SK-N-SH (cell line): ENCODE measurements around the gene WNT2. TPM values are rescaled to one million over a fixed set of nuclear protein-coding genes. Genes with fewer than 3 reads are reported as not detected.

Source experiments
- CTCF ChIA-PET: fragments of 300-600, 350-600 bp; formaldehyde crosslinking; extraction: SDS; loops from one replicate; lab custom pipeline; 2021; lab: Yijun Ruan, JAX
- POLR2A ChIA-PET: fragments of 350-600 bp; sonication (Branson Sonifier 250); formaldehyde crosslinking; extraction: SDS; loops from one replicate; lab custom pipeline; 2020; ENCODE audit warnings: antibody characterized with exemption, inconsistent platforms; lab: Yijun Ruan, JAX
- DNase-seq: peaks from one replicate; pipeline ENCODE4 v3.0.0; 2012
- H2AFZ ChIP-seq: fragments of 200-600 bp; sonication (generic); 2 replicates; pipeline ENCODE4 v1.8.1; 2016; ENCODE audit warnings: antibody characterized with exemption, mild to moderate bottlenecking, low read depth
- H3F3A ChIP-seq: fragments of 200-600 bp; sonication (generic); replicated peaks from 2 replicates; pipeline ENCODE3; 2016; ENCODE audit warnings: antibody characterized with exemption, mild to moderate bottlenecking; ENCODE audit not compliant: insufficient read depth
- H3K27ac ChIP-seq, 2 experiments: fragments of 200-500 bp in 1 of 2; fragments of 200-600 bp in 1 of 2; sonication (Bioruptor generic) in 1 of 2; sonication (generic), shearing (Covaris generic) in 1 of 2; 2 replicates each; pipeline versions ENCODE4 v1.5.1 to v1.6.1; 2014 to 2016; ENCODE audit warnings: low read depth in 2 of 2, inconsistent platforms in 1 of 2, low read length in 1 of 2, mild to moderate bottlenecking in 1 of 2, mixed read lengths in 1 of 2
- H3K27me3 ChIP-seq: fragments of 200-600 bp; sonication (generic), shearing (Covaris generic); 2 replicates; pipeline ENCODE4 v1.6.1; 2016; ENCODE audit warnings: mixed run types; ENCODE audit not compliant: insufficient read depth
- H3K36me3 ChIP-seq, 2 experiments: fragments of 200-500 bp in 1 of 2; fragments of 200-600 bp in 1 of 2; sonication (Bioruptor generic) in 1 of 2; sonication (generic) in 1 of 2; replicated peaks in 1 of 2; 2 replicates each; pipeline versions ENCODE3 to v1.5.1; 2014 to 2016; ENCODE audit warnings: low read length in 1 of 2, mild to moderate bottlenecking in 1 of 2; ENCODE audit not compliant: insufficient read depth in 2 of 2, control insufficient read depth in 1 of 2
- H3K4me1 ChIP-seq, 2 experiments: fragments of 200-500 bp in 1 of 2; fragments of 200-600 bp in 1 of 2; sonication (Bioruptor generic) in 1 of 2; sonication (generic), shearing (Covaris generic) in 1 of 2; 2 replicates each; pipeline versions ENCODE4 v1.5.1 to v1.6.1; 2014 to 2016; ENCODE audit warnings: low read depth in 1 of 2, low read length in 1 of 2, mixed run types in 1 of 2; ENCODE audit not compliant: insufficient read depth in 2 of 2, control insufficient read depth in 1 of 2
- H3K4me2 ChIP-seq: fragments of 200-600 bp; sonication (generic), shearing (Covaris generic); 2 replicates; pipeline ENCODE4 v1.6.1; 2017; ENCODE audit warnings: mixed run types
- H3K4me3 ChIP-seq, 2 experiments: fragments of 200-500 bp in 1 of 2; fragments of 200-600 bp in 1 of 2; sonication (Bioruptor generic) in 1 of 2; sonication (generic), shearing (Covaris generic) in 1 of 2; 2 replicates each; pipeline versions ENCODE4 v1.5.1 to v1.8.1; 2014 to 2016; ENCODE audit warnings: low read depth in 2 of 2, inconsistent platforms in 1 of 2, low read length in 1 of 2, mild to moderate bottlenecking in 1 of 2, mixed read lengths in 1 of 2, moderate library complexity in 1 of 2
- H3K79me2 ChIP-seq: fragments of 200-600 bp; sonication (generic); 2 replicates; pipeline ENCODE4 v1.8.1; 2017; ENCODE audit warnings: mild to moderate bottlenecking; ENCODE audit not compliant: insufficient read depth
- H3K9ac ChIP-seq: fragments of 200-600 bp; sonication (generic); 2 replicates; pipeline ENCODE4 v1.6.1; 2017; ENCODE audit warnings: mixed run types
- H3K9me2 ChIP-seq: fragments of 200-600 bp; sonication (generic); 2 replicates; pipeline ENCODE4 v1.6.1; 2017; ENCODE audit warnings: mixed run types
- H3K9me3 ChIP-seq: fragments of 200-600 bp; sonication (generic); 2 replicates; pipeline ENCODE4 v1.6.1; 2017; ENCODE audit warnings: mixed run types, mild to moderate bottlenecking, moderate library complexity
- H4K20me1 ChIP-seq: fragments of 200-600 bp; sonication (generic); 2 replicates; pipeline ENCODE4 v1.6.1; 2017; ENCODE audit warnings: mild to moderate bottlenecking, mixed run types; ENCODE audit not compliant: insufficient read depth
- CHD2 ChIP-seq: fragments of 150-350 bp; IDR thresholded peaks from 2 replicates; pipeline ENCODE4 v1.6.1; 2018; ENCODE audit warnings: low read length; ENCODE audit not compliant: partially characterized antibody
- EP300 ChIP-seq, 2 experiments: IDR thresholded peaks; 2 replicates each; pipeline versions ENCODE4 v1.4.0 to v1.6.1; 2012; ENCODE audit warnings: borderline replicate concordance in 1 of 2, low read depth in 1 of 2, low read length in 1 of 2
- FOSL2 ChIP-seq: IDR thresholded peaks from 2 replicates; pipeline ENCODE4 v1.4.0; 2012; ENCODE audit warnings: low read depth, mild to moderate bottlenecking, moderate library complexity, borderline replicate concordance
- FOXM1 ChIP-seq: IDR thresholded peaks from 2 replicates; pipeline ENCODE4 v1.4.0; 2012; ENCODE audit warnings: low read depth, mild to moderate bottlenecking
- GATA2 ChIP-seq: sonication (generic); formaldehyde crosslinking; IDR thresholded peaks from 2 replicates; pipeline ENCODE4 v1.5.0; 2020; ENCODE audit warnings: mild to moderate bottlenecking, missing genetic modification reagents
- MAX ChIP-seq: IDR thresholded peaks from 2 replicates; pipeline ENCODE4 v1.4.0; 2012; ENCODE audit warnings: low read depth
- MEF2A ChIP-seq: IDR thresholded peaks from 2 replicates; pipeline ENCODE4 v1.4.0; 2012; ENCODE audit warnings: low read depth, borderline replicate concordance
- MXI1 ChIP-seq: IDR thresholded peaks from 2 replicates; pipeline ENCODE4 v1.6.1; 2012; ENCODE audit warnings: mild to moderate bottlenecking, low read depth, low read length, improper control_type of control experiment
- NRF1 ChIP-seq: IDR thresholded peaks from 2 replicates; pipeline ENCODE4 v1.6.1; 2012; ENCODE audit warnings: low read depth, mild to moderate bottlenecking, low read length
- RFX5 ChIP-seq: IDR thresholded peaks from 2 replicates; pipeline ENCODE4 v1.6.1; 2012; ENCODE audit warnings: mild to moderate bottlenecking, improper control_type of control experiment, low read length
- RXRA ChIP-seq: IDR thresholded peaks from 2 replicates; pipeline ENCODE4 v1.4.0; 2012; ENCODE audit warnings: low read depth, mild to moderate bottlenecking, borderline replicate concordance
- SIN3A ChIP-seq: IDR thresholded peaks from 2 replicates; pipeline ENCODE4 v1.6.1; 2012; ENCODE audit warnings: low read depth, mild to moderate bottlenecking, low read length, moderate library complexity, borderline replicate concordance
- TCF12 ChIP-seq: IDR thresholded peaks from 2 replicates; pipeline ENCODE4 v1.4.0; 2012
- TEAD4 ChIP-seq: IDR thresholded peaks from 2 replicates; pipeline ENCODE4 v1.4.0; 2012; ENCODE audit warnings: mild to moderate bottlenecking, borderline replicate concordance; ENCODE audit not compliant: insufficient read depth
- YY1 ChIP-seq: IDR thresholded peaks from 2 replicates; pipeline ENCODE4 v1.4.0; 2012; ENCODE audit warnings: low read depth, mild to moderate bottlenecking
- WGBS: methylation state at CpG from one replicate; pipeline ENCODE4 v1.1.6; 2017; ENCODE audit warnings: low lambda C conversion rate; 5-methylcytosine and 5-hydroxymethylcytosine counted together
- polyA plus RNA-seq, 3 experiments: library from polyadenylated mRNA; depleted of rRNA; stranded (reverse); fragments of >200 nt; gene quantifications; 2 replicates each; pipeline ENCODE4 v1.2.3, GENCODE V29; 2012
- TF ChIP-seq, protein P1 (sequence below): IDR thresholded peaks from 2 replicates; pipeline ENCODE4 v1.6.1; 2012; ENCODE audit warnings: mild to moderate bottlenecking, low read depth, low read length, moderate library complexity
- TF ChIP-seq, protein P2 (sequence below): fragments of 150-350 bp; IDR thresholded peaks from 2 replicates; pipeline ENCODE4 v1.6.1; 2016; ENCODE audit warnings: mild to moderate bottlenecking, low read depth, low read length

The WNT2 gene
- polyA plus RNA-seq, 1 of the 3 experiments (the other 2 are of a cell fraction) = not detected

- Histone ChIP-seq H3K4me2 (no peak overlapping the region), H2AFZ (no peak overlapping the region), H3K9me3 (peaks cover 10% of the 10 kb centered on the region), H3K27ac (no peak overlapping the region), H3K36me3 (no peaks in the 10 kb centered on the region), H3K27me3 (no peaks in the 10 kb centered on the region), H3K4me3 (no peak overlapping the region), H3K9ac (no peak overlapping the region), H3K79me2 (no peaks in the 10 kb centered on the region), H3K9me2 (no peaks in the 10 kb centered on the region), H4K20me1 (no peaks in the 10 kb centered on the region), H3F3A (no peaks in the 10 kb centered on the region)
- POLR2A ChIA-PET = no interaction called here
- CTCF ChIA-PET = interaction anchor here (0.6 to 1.2 kb wide), 2 partner anchors 10 to 65 kb away, joined by 3 read pairs; no protein-coding TSS in a partner anchor
- DNase-seq = no peak
- TF ChIP-seq, protein P1, sequence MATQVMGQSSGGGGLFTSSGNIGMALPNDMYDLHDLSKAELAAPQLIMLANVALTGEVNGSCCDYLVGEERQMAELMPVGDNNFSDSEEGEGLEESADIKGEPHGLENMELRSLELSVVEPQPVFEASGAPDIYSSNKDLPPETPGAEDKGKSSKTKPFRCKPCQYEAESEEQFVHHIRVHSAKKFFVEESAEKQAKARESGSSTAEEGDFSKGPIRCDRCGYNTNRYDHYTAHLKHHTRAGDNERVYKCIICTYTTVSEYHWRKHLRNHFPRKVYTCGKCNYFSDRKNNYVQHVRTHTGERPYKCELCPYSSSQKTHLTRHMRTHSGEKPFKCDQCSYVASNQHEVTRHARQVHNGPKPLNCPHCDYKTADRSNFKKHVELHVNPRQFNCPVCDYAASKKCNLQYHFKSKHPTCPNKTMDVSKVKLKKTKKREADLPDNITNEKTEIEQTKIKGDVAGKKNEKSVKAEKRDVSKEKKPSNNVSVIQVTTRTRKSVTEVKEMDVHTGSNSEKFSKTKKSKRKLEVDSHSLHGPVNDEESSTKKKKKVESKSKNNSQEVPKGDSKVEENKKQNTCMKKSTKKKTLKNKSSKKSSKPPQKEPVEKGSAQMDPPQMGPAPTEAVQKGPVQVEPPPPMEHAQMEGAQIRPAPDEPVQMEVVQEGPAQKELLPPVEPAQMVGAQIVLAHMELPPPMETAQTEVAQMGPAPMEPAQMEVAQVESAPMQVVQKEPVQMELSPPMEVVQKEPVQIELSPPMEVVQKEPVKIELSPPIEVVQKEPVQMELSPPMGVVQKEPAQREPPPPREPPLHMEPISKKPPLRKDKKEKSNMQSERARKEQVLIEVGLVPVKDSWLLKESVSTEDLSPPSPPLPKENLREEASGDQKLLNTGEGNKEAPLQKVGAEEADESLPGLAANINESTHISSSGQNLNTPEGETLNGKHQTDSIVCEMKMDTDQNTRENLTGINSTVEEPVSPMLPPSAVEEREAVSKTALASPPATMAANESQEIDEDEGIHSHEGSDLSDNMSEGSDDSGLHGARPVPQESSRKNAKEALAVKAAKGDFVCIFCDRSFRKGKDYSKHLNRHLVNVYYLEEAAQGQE = no peak
- TF ChIP-seq FOXM1 = no peak
- TF ChIP-seq, all 33 proteins: peak for 0
- WGBS = 46% methylated on average over 7 of the region's 7 CpGs
- no peaks in the 10 kb centered on the region for H3K4me1 ChIP-seq
These were observed 83.9 kb downstream of the WNT2 start for GRCh38 chr7:117238937-117239336.

DNA sequence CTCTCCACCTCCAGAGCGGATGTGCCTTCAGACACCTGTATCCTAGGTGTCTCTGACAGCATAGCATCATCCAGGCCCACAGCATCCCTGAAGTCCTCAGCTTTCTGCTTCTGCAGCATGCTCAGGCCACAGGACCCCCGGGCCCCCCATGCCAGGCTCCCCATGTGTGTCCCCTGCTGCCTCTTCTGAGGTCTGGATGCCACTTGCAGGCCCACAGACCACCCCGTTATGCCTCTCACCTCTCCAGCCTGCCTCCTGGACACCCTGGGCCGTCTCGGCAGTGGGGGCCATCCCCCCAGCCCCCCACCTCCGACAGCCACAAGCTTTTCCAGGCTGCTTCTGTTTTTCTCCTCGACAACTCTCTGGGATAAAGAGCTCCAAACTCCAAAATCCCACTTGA is 84.4 kb downstream of the WNT2 start:
- Histone ChIP-seq H3K4me2 (no peak overlapping the region), H3K9me3 (peaks cover 10% of the 10 kb centered on the region), H3K36me3 (no peaks in the 10 kb centered on the region), H3K27me3 (no peaks in the 10 kb centered on the region), H3K4me1 (no peaks in the 10 kb centered on the region), H3K4me3 (no peak overlapping the region), H3K27ac (no peak overlapping the region), H3F3A (no peaks in the 10 kb centered on the region), H3K9ac (no peak overlapping the region), H3K9me2 (no peaks in the 10 kb centered on the region), H3K79me2 (no peaks in the 10 kb centered on the region), H2AFZ (no peak overlapping the region), H4K20me1 (no peaks in the 10 kb centered on the region)
- ChIA-PET CTCF (interaction anchor here (0.6 to 1.5 kb wide), 2 partner anchors 12 to 66 kb away, joined by 3 to 4 read pairs; no protein-coding TSS in a partner anchor), POLR2A (no interaction called here)
- DNase-seq = no peak
- 40% methylated on average over 7 of the region's 7 CpGs for WGBS
- TF ChIP-seq, protein P1 = no peak
- TF ChIP-seq MEF2A (no peak), RXRA (no peak), EP300 (IDR thresholded peaks at IDR 0.05; ENCODE audit: borderline replicate concordance in 1 of 2, low read depth in 1 of 2, low read length in 1 of 2) (no peak), SIN3A (no peak), RFX5 (no peak), FOSL2 (no peak), TCF12 (no peak), GATA2 (CRISPR knock-in tag) (no peak), NRF1 (no peak), YY1 (no peak), MAX (no peak), TEAD4 (no peak), MXI1 (no peak), CHD2 (no peak)
- TF ChIP-seq, protein P2, sequence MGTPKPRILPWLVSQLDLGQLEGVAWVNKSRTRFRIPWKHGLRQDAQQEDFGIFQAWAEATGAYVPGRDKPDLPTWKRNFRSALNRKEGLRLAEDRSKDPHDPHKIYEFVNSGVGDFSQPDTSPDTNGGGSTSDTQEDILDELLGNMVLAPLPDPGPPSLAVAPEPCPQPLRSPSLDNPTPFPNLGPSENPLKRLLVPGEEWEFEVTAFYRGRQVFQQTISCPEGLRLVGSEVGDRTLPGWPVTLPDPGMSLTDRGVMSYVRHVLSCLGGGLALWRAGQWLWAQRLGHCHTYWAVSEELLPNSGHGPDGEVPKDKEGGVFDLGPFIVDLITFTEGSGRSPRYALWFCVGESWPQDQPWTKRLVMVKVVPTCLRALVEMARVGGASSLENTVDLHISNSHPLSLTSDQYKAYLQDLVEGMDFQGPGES = no peak
